ENCODE results near the gene GABRB2.
"Not testable (repeated sequence)": the region's sequence is repeated elsewhere in the genome, so short reads cannot be mapped to it uniquely, and the experiment has no call there.

GABRB2 gene

DNA sequence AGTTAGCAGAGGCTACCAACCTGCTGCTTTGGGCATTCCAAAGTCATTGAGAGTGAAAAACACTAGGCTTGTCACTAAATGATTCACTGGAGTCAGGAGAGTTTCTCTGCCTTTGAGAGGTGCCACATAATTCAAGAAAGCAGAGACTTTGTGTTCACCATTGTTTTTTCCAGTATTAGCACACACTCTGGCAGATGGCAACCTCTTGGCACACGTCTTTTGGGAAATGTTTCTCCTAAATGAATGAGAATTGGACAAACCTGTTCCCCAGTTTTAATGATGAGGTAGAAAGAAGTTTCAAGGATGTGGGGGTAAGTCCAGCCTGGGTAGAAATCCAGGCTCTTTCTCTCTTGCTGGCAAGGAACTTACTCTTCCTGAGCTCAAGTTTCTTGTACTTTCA, 259.1 kb downstream of the GABRB2 start:
- no peak for DNase-seq

DNA sequence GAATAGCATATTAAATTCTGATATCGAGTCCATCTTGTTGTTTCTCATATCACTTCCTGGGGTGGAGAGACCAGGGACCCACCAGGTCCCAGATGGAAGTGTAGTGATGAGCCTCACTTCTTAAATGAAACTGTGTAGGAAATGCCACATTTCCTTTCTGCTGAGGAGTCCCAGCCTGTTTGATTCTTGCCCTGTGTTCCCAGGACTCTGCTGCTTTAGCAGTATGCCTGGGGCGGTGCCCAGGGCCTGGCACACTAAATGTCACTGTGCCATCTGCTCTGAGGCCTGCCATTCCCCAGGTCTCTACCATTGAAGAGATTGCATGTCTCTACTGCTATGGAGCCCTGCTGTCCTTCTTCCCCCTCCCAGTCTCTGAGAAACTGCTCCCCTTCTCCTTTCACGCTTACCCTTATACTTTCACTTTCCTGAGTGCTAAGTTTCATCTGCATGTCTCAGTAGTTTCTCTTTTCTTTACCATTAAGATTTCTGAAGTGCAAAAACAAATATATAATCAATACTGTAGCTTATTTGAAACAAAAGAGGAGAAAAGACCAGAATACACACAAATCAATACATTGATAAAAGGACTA, 260.4 kb downstream of the GABRB2 start:
- DNase-seq: no peak

DNA sequence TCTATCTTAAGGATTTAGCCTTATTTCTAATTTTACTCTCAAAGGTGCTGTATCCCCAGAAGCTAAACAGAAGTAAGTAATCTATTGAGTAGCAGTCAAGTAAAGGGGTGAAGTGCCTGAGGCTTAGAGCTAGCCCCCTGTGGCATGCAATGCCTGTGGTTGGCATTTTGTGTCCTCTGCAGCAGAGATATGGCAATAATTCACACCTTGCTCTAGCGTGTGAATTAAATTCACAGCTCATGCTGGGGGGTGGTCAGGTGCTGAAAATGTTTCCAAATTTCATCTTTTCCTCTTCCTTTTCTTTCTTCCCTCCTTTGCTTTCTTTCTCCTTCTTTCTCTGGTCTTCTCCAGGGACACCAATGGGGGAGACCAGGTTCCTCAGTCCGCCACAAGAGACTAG, 262.1 kb downstream of the GABRB2 start:
- DNase-seq: no peak

DNA sequence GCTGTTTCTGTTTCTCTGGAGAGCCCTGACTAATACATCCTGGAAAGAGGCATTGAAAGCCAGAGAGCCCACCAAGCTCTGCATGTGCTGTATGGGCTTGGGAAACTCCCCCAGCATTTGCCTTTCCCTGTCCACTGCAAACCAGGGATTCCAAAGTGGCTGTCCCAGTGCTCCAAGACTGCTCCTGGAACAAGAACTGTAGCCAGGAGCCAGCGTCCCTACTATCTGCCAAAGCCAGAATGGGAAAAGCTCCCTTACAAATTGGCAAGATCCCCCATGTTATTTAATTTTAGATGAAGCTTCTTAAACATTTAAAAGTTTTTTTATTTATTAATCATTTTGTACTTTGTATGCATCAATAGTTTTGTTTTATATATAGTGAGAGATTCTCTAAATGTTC, 263.2 kb downstream of the GABRB2 start:
- DNase-seq: no peak

DNA sequence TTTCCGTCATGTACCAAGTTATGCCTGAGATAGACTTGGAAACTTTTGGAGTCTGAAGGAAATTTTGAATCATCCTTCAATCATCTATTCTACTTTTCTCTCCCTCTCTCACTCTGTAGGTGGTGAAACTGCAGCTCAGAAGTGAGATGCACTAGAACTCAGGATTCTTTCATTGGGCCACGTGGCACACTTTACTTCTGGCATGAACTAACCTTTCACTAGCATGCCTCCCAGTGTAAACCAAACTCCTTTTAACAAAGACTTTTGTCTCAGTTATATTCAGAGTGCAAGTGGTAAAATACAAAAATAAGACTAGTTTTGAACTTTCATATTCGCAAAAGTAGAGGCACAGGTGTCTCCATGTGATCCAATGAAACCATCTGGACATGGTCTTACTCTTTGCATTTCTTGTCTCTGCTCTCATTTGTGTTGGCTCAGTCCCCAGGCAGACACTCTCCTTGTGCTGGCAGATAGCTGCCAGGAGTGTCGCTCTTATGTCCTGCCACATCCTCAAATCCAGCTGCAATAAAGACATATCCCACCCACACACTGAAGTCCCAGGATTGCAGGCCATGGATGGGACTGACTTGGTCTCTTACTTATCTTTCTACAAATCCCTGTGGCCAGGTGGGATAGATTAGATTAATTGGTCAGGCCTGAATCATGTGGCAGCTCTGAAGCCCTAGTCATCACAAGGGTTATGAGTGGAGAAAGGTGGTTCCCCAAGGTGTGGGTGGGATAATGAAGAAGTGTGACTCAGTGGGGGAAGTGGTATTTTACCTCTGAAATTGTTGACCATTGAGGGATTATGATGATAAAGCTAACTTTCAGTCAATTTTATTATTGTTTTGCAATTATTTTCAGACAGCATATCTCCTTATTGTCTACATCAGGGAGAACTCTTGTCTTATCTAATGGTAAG, 267.5 kb downstream of the GABRB2 start:
- DNase-seq: no peak

DNA sequence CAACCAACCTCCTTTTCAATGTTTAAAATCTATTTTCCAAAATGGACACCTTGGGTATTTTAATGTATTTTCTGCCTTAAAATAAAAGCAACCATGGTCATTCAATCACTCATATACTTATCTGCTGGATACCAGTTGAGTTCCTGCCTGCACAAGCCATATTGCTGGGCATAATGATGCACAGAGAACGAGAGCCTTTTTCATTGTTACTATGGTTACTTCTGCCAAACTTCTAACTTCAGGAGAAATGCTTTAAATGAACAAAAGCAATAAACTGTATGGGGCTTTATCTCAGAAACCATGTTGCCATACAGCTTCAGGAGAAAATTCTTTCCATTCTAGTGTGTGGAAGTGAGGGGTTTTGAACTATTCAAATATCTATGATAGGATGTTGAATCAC, 269.5 kb downstream of the GABRB2 start:
- DNase-seq: no peak

DNA sequence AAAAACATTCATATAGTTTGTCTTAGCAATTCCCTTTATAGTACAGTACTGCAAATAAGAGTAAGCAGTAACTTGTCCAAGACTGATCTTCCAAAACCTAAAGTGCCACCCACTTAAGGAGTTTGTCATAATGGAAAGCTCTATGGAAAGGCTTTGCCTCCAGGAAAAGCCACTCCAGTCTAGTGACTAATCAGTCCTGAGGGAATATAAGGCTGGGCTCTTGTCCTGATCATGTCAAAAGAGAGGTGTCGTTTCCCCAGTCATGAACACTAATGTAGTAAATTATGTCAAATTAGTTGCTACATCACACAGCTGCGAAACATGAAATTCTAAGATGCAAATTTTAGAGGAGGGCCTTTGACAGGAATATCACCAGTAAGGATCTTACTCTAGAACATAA, 271.6 kb downstream of the GABRB2 start:
- DNase-seq: no peak

DNA sequence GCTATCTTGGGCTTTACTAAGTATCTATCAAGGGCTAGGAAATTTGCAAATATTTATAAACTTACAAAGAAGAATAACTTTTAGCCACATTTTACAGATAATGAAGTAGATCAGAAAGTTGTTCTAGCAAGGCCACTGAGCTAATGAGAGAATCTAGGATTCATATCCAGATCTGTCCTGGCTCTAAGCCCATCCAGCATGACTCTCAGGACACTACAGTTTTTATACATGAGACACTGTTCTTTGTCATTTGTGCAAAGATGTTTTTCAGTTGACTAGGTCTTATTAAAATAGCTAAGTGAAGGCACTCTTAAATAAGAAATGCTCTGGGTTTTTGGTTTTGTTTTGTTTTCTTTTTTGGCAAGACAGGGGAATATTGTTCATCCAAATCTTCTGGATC, 273.1 kb downstream of the GABRB2 start:
- DNase-seq: no peak

DNA sequence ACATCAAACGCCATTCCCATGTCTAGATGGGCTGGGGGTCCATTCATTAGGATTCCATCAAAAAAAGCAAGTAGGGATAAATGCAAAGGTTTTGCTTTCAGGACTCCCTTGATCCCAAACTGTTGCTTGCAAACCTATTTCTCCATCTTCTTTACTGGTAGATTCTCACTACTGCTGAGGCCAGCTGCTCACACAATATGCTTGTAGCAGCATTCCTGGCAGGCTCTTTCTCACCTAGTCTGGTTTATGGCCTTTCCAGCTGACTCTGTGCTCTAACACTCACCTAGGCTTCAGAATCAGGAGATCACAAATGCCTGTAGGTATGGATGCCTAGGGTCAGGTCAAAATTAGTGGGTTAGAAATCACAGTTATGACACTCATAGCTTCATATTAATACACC, 274.7 kb downstream of the GABRB2 start:
- DNase-seq: no peak

DNA sequence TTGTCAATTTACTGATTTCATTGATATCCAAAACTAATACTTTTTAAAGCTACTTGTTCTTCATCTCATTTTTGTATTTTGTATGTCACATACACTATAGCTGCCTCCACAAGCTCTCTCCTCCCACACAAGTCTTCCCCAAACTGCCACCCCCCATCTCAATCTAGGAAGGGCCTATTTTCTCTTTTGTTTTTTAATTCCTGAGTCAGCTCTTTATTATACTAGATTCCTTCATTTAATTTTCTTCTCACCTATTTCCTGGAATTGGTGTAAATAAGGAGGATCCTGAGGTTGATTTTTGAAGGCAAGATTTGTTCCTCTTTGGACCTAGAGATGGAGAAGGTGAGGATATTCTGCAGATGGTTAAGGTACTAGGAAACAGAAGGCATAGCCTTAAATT, 277.4 kb downstream of the GABRB2 start:
- no peak for DNase-seq

DNA sequence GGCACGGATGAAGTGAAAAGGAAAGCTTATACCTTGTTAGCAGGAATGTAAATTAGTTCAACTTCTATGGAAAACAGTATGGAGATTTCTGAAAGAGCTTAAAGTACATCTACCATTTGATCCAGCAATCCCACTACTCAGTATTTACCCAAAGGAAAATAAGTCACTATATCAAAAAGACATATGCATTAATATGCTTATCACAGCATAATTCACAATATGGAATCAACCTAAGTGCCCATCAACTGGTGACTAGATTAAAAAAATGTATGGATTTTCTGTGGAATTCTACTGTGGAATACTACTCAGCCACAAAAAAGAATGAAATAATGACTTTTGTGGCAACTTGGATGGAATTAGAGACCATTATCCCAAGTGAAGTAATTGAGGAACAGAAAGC, 279.6 kb downstream of the GABRB2 start:
- no peak for DNase-seq

DNA sequence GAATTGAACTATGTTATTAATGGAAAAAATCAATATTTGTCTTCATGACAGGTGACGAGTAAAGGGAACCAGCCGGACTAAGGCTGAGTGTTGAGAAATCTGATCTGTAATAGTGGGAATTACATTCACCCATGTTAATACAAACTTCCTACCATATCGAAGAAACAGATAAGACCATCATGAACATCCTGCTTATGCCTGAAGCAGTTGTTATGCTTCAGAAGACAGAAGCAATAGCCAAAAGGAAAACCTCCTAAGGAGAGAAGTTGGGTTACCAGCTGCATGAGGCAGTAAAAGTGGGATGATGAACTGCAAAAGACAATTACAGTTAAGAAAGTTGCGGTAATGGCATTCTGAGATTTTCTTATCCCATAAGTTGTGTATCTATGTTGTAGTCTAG, 281.5 kb downstream of the GABRB2 start:
- DNase-seq: no peak

DNA sequence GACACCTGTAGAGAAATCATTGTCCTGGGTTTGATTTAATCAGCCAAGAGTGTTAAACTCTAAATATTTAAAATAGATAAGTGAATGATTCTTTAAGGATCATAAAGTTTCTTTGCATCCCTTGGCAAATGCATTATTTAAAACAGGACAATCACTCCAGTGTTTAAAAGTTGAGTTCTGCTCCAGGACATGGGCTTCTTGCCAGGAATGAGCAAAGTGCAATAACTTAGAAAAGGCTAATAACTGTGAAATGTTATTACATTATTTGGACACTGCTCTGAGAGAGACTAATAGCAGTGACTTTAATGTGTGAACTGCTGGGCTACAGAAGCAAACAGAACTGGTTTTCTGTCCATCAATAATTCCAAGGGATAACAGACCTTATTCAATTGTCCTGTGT, 283.3 kb downstream of the GABRB2 start:
- DNase-seq: no peak

DNA sequence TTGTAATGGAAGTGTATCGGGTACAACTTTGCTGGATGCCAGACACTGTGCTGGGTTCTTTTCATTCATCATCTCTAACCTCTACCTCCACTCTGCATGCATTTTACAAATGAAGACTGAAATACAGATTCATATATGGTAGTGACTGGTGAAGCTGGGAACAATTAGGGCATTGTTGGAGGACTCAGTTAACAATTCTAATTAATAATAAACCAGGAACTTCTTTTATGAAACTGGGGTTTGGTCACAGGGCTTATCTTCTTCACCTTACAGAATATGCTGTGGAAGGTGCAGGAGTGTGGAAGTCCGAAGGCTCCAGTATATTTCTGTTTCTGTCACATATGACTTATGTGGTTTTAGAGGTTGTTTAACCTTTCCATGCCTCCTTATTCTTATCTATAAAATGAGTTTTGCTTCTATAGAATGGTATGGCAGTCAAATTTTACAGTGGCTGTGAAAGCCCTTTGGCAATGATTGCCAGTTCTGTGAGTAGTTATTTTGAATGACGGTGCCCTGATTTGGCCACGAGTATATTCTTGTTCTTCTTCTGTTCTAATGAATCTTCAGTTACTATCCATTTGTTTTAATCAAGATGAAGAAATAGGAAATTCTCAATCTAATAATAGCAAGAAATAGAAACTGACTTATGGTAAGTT, 284.7 kb downstream of the GABRB2 start:
- DNase-seq: no peak

DNA sequence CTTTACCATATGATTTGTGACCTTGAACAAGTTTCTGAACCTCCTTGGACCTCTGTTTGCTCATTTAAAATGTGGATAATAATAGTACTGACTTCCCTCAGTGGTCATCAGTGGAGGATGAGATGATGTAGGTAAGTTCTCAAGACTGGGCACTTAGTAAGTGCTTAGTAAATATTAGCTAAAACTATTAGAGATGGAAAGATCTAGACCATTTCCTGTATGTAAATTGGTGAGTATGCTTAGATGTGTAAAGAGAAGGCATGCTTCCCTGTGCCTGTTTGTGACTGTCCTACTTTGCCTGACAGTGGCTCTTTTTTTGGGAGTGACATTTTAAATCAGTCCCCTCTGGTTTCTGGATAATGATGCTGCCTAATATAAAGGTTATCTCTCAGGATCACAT, 288.1 kb downstream of the GABRB2 start:
- DNase-seq: no peak

DNA sequence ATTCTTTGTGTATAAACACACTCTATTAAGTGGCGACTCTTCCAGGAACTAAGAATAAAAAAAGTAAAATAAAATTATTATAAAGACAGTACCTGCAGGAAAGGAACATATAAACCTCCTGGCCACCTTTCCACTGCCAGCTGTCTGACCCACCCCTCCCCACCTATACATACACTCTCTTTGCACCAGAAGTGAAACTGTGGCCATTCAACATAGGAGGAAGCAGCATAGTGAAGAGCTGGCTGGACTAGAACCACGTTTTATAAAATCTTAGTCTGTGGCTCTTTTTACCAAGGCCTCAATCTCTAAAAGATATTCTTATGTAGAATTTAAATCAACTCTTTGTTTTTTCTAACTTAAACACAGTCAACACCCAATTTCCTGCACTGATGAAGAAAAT, 289.6 kb downstream of the GABRB2 start:
- DNase-seq: no peak

DNA sequence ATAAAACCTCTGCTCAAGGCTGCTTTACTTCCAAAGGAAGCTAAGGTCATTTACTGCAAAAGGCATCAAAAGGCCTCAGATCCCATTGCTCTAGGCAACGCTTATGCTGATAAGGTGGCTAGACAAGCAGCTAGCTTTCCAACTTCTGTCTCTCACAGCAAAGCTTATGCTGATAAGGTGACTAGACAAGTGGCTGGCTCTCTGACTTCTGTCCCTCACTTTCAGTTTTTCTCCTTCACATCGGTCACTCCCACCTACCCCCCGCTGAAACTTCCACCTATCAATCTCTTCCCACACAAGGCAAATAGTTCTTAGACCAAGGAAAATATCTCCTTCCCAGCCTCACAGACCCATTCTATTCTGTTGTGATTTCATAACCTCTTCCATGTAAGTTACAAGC, 293.6 kb downstream of the GABRB2 start:
- not testable (repeated sequence) for DNase-seq

DNA sequence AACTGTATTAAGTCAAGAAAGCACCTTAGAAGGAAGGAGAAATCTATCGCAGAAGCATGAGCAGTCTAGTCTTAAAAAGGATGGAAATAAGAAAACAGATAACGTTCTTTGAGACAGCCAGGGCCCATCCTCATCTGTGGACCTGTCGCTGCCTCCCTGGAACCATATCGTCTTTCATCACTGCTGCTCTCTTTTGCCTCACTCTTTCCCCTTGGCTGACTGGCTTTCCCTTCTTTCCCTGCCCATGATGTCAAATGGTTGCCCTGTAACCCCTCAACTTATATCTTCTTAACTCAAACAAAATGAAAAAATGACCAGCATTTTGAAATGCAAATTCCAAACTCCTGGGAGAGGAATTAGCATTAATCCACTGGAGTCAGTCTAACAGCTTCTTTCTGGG, 299.8 kb downstream of the GABRB2 start:
- DNase-seq: no peak

DNA sequence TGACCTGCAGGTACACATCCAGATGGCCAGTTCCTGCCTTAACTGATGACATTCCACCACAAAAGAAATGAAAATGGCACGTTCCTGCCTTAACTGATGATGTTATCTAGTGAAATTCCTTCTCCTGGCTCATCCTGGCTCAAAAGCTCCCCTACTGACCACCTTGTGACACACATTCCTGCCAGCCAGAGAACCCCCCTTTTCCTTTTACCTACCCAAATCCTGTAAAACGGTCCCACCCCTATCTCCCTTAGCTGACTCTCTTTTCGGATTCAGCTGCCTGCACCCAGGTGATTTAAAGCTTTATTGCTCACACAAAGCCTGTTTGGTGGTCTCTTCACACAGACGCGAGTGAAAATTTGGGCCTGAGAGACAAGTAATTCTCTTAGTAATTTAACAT, 300.7 kb downstream of the GABRB2 start:
- not testable (repeated sequence) for DNase-seq

All from SIG-M5 (cell line).